MM.1S (cell line): Measurements from ENCODE around the gene FKBP8.

ENCODE experiments used
- DNase-seq: peaks from one replicate; pipeline ENCODE4 v3.0.0-alpha.2; 2015
- H2AFZ ChIP-seq: fragments of 300-600 bp; sonication (generic); 2 replicates; pipeline ENCODE4 v1.6.0; 2016; ENCODE audit warnings: antibody characterized with exemption, low read length
- H3F3A ChIP-seq: fragments of 300-600 bp; sonication (generic); 2 replicates; pipeline ENCODE4 v1.6.1; 2016; ENCODE audit warnings: mild to moderate bottlenecking, antibody characterized with exemption, low read length, moderate library complexity, mixed read lengths; ENCODE audit not compliant: insufficient read depth
- H3K27ac ChIP-seq: fragments of 300-600 bp; sonication (generic); 2 replicates; pipeline ENCODE4 v1.5.1; 2016; ENCODE audit warnings: mild to moderate bottlenecking, low read length
- H3K27me3 ChIP-seq: fragments of 300-600 bp; sonication (generic); replicated peaks from 2 replicates; pipeline ENCODE4 v1.6.0; 2016; ENCODE audit warnings: low read length; ENCODE audit not compliant: insufficient read depth
- H3K36me3 ChIP-seq: fragments of 300-600 bp; sonication (generic); replicated peaks from 2 replicates; pipeline ENCODE4 v1.6.1; 2016; ENCODE audit warnings: mild to moderate bottlenecking, low read length, mixed read lengths; ENCODE audit not compliant: insufficient read depth
- H3K4me1 ChIP-seq: fragments of 300-600 bp; sonication (generic); 2 replicates; pipeline ENCODE4 v1.6.1; 2016; ENCODE audit warnings: low read length, mixed read lengths
- H3K4me2 ChIP-seq: fragments of 300-600 bp; sonication (generic); 2 replicates; pipeline ENCODE4 v1.6.0; 2016; ENCODE audit warnings: low read depth, low read length
- H3K4me3 ChIP-seq: fragments of 300-600 bp; sonication (generic); 2 replicates; pipeline ENCODE4 v1.5.1; 2016; ENCODE audit warnings: low read length, mixed read lengths
- H3K79me2 ChIP-seq: fragments of 300-600 bp; sonication (generic); 2 replicates; pipeline ENCODE4 v1.6.1; 2016; ENCODE audit warnings: mixed run types, low read length, mixed read lengths
- H3K9ac ChIP-seq: fragments of 300-600 bp; sonication (generic); 2 replicates; pipeline ENCODE4 v1.6.1; 2016; ENCODE audit warnings: low read length, mixed read lengths
- H3K9me2 ChIP-seq: fragments of 300-600 bp; sonication (generic); replicated peaks from 2 replicates; pipeline ENCODE4 v1.6.1; 2016; ENCODE audit warnings: mild to moderate bottlenecking, low read length, mixed read lengths; ENCODE audit not compliant: insufficient read depth
- H3K9me3 ChIP-seq: fragments of 300-600 bp; sonication (generic); replicated peaks from 2 replicates; pipeline ENCODE4 v1.6.1; 2016; ENCODE audit warnings: mild to moderate bottlenecking, low read length, mixed read lengths; ENCODE audit not compliant: insufficient read depth
- H4K20me1 ChIP-seq: fragments of 300-600 bp; sonication (generic); 2 replicates; pipeline ENCODE4 v1.6.1; 2016; ENCODE audit warnings: mild to moderate bottlenecking, low read length, moderate library complexity, mixed read lengths; ENCODE audit not compliant: insufficient read depth
- EZH2 ChIP-seq: fragments of 300-600 bp; sonication (generic); optimal IDR thresholded peaks from 2 replicates; pipeline ENCODE3; 2017; ENCODE audit warnings: low read depth, mild to moderate bottlenecking, antibody characterized with exemption, low read length, mixed read lengths
- EZH2phosphoT487 ChIP-seq: fragments of 300-600 bp; sonication (generic); IDR thresholded peaks from 2 replicates; pipeline ENCODE4 v1.6.1; 2018; ENCODE audit warnings: antibody characterized with exemption, low read length
- TF ChIP-seq, protein P1 (sequence below): fragments of 300-600 bp; sonication (generic); IDR thresholded peaks from 2 replicates; pipeline ENCODE4 v1.5.1; 2016; ENCODE audit warnings: antibody characterized with exemption, low read length, mixed read lengths

The FKBP8 gene

DNA sequence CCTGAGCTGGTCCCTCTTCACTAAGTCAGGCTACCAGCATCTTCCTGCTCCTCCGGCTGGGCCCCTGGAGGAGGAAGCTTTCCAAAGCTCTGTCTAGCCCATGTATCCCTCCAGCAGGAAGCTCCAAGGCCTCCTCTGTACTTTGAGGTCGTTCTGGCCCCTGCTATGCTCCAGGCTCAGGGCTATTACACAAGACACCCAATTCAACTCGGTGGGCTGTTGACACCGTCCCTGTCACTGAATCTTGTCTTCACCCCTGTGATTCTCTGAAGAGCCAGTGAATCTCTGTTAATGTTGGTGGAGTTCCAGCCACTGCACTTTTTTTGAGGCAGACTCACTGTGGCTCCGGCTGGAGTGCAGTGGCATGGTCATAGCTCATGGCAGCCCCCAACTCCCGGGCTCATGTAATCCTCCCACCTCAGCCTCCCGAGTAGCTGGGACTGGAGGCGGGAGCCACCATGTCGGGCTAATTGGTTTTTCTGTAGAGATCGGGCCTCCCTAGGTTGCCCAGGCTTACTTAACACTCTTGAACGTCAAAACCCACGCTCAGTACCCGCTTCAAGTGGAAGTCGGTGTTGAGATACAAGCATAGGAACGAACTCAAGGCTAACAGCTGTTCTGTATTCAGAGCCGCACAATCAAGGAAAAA lies 44.7 kb upstream of the FKBP8 start:
- H3K4me1 ChIP-seq, result peaks cover 10% of the 10 kb centered on the region
- peak overlapping the region; percentile 92; the same call in 1 of the 2 replicates for H3K27ac ChIP-seq
- no peak for TF ChIP-seq EZH2
- no peak for TF ChIP-seq EZH2phosphoT487
- TF ChIP-seq, protein P1, sequence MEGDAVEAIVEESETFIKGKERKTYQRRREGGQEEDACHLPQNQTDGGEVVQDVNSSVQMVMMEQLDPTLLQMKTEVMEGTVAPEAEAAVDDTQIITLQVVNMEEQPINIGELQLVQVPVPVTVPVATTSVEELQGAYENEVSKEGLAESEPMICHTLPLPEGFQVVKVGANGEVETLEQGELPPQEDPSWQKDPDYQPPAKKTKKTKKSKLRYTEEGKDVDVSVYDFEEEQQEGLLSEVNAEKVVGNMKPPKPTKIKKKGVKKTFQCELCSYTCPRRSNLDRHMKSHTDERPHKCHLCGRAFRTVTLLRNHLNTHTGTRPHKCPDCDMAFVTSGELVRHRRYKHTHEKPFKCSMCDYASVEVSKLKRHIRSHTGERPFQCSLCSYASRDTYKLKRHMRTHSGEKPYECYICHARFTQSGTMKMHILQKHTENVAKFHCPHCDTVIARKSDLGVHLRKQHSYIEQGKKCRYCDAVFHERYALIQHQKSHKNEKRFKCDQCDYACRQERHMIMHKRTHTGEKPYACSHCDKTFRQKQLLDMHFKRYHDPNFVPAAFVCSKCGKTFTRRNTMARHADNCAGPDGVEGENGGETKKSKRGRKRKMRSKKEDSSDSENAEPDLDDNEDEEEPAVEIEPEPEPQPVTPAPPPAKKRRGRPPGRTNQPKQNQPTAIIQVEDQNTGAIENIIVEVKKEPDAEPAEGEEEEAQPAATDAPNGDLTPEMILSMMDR, result no peak
- H3K4me2 ChIP-seq, result peak overlapping the region; percentile 99
- H3K4me3 ChIP-seq, result peak overlapping the region; percentile 98
- DNase-seq, result no peak
- 0 out of 2 replicates have a peak, but pooled peaks cover 7% of the 10 kb centered on the region for H3K36me3 ChIP-seq
- peaks cover 17% of the 10 kb centered on the region for H3F3A ChIP-seq
- no peaks in the 10 kb centered on the region for H3K9me3 ChIP-seq
- peaks cover 16% of the 10 kb centered on the region for H3K79me2 ChIP-seq
- no peaks in the 10 kb centered on the region for H4K20me1 ChIP-seq
- peak overlapping the region; percentile 95; the same call in 1 of the 2 replicates for H3K9ac ChIP-seq
- H3K9me2 ChIP-seq, result no peaks in the 10 kb centered on the region
- H3K27me3 ChIP-seq, result peaks cover 10% of the 10 kb centered on the region
- peak overlapping the region; percentile 92 for H2AFZ ChIP-seq

DNA sequence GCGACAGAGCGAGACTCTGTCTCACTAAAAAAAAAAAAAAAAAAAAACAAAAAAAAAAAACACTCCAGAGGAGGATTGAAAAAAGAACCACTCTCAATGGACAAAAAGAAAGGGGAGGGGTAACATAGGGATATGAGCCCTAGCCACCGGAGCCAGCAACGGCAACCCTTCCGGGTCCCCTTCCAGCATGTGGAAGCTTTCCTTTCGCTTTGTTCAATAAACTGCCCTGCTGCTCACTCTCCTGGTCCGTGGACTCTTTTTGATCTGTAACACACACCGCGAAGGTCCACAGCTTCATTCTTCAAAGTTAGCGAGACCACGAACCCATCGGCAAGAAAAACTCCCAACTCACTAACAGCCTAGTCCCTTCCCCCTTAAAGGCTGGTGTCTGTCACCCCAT lies 44.2 kb upstream of the FKBP8 start:
- Histone ChIP-seq H2AFZ (no peak overlapping the region), H3K27me3 (peaks cover 15% of the 10 kb centered on the region), H3K4me1 (peaks cover 10% of the 10 kb centered on the region), H3K9me3 (no peaks in the 10 kb centered on the region), H3K9me2 (no peaks in the 10 kb centered on the region), H3F3A (peaks cover 17% of the 10 kb centered on the region), H3K36me3 (0 out of 2 replicates have a peak, but pooled peaks cover 7% of the 10 kb centered on the region), H3K27ac (no peak overlapping the region), H3K79me2 (peaks cover 16% of the 10 kb centered on the region), H3K4me3 (no peak overlapping the region), H4K20me1 (no peaks in the 10 kb centered on the region), H3K9ac (no peak overlapping the region), H3K4me2 (no peak overlapping the region)
- TF ChIP-seq EZH2 (no peak), EZH2phosphoT487 (no peak)
- TF ChIP-seq, protein P1, result no peak
- no peak for DNase-seq

DNA sequence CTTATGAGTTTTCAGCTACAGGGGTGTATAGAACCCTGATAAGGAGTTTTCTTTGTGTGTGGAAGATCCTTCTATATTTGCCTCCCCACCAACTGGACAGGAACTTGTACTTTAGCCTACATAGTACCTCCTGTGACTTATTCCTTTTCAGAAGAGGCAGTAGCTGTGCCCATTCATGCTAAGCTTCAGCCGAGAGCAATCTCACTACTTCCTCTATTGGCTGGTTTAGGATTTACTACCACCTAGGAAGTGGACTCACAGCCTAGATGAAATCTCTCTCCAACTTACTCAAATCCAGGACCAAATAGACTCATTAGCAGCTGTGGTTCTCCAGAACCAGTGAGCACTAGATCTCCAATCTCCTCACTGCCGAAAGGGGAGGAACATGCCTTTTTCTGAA lies 42.9 kb upstream of the FKBP8 start:
- Histone ChIP-seq H3K9me3 (no peaks in the 10 kb centered on the region), H3K9me2 (no peaks in the 10 kb centered on the region), H3K4me2 (no peak overlapping the region), H3F3A (peaks cover 17% of the 10 kb centered on the region), H3K4me1 (peaks cover 10% of the 10 kb centered on the region), H4K20me1 (no peaks in the 10 kb centered on the region), H3K36me3 (0 out of 2 replicates have a peak, but pooled peaks cover 7% of the 10 kb centered on the region), H3K4me3 (no peak overlapping the region), H3K27me3 (peaks cover 22% of the 10 kb centered on the region), H3K27ac (no peak overlapping the region), H2AFZ (no peak overlapping the region), H3K9ac (no peak overlapping the region), H3K79me2 (peaks cover 16% of the 10 kb centered on the region)
- DNase-seq, result no peak
- TF ChIP-seq EZH2phosphoT487 (no peak), EZH2 (no peak)
- TF ChIP-seq, protein P1, result no peak
